Skin epidermis (tissue), 12 donors: Measurements from ENCODE around the gene C20orf204.

Source experiments
- H3K27ac ChIP-seq, 21 experiments: fragments of 200-600 bp; sonication (generic) in 11 of 21; one replicate each; pipeline ENCODE4 v1.5.0; 2020; ENCODE audit warnings: mild to moderate bottlenecking in 3 of 21, inconsistent platforms in 2 of 21, moderate library complexity in 2 of 21
- H3K4me3 ChIP-seq, 7 experiments: fragments of 200-600 bp; sonication (generic) in 2 of 7; one replicate each; pipeline ENCODE4 v1.5.0; 2020; ENCODE audit warnings: inconsistent platforms in 2 of 7, mild to moderate bottlenecking in 2 of 7, moderate library complexity in 1 of 7

Gene C20orf204

DNA sequence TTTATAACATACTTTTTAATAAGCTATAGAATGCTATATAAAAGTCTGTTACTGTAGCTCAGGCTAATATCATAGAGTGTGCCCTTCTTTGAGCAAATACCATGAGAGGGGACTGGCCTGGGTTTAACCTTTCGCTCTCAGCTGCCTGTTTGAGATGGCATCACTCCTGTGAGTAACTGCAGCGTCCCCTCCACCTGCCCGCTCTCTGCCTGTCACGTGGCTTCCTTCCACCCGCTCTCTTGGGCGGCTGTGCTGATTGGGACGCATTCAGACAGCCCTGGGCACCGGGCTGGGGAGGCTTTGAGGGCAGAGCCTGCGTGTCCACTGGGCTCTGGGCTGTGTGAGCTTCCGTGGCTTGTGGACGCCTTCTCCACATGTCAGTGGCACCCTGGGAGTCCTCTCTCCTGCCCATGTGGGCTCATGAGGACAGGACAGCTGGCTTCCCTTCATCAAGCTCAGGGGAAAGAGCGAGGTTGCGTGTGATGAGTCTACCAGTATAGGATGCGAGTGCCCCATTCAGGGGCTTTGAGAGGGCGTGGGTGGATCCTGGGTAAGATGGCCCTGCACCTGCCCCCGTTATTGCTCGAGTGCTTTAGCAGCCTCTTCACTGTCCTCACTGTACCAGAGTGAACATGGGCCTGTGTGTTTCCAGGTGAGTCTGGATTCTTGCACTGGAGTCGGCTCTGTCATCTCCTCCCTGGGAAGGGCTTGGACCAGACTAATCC lies 10.7 kb upstream of the C20orf204 start:
- H3K4me3 ChIP-seq = no peak overlapping the region
- no peak overlapping the region for H3K27ac ChIP-seq

DNA sequence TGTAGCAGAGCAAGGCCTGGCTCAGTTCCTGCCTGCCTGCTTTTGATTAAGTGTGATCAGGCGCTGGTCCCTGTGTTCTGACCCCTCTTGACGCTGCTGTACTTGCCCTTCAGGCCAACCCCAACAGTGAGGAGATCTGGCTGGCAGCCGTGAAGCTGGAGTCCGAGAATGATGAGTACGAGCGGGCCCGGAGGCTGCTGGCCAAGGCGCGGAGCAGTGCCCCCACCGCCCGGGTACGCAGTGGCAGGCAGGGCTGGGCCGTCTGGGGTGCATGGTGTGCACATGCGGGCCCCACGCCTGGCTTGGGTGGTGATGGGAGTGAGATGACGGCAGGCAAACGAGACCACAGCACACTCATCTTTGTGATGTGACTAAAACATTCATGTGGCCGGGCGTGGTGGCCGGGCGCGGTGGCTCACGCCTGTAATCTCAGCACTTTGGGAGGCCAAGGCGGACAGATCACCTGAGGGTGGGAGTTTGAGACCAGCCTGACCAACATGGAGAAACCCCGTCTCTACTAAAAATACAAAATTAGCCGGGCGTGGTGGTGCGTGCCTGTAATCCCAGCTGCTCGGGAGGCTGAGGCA lies 10.1 kb upstream of the C20orf204 start:
- H3K4me3 ChIP-seq = no peak overlapping the region
- no peak overlapping the region for H3K27ac ChIP-seq

- H3K27ac ChIP-seq = no peak overlapping the region
Measured at GRCh38 chr20:64027981-64028685, 7.8 kb upstream of the C20orf204 start.

DNA sequence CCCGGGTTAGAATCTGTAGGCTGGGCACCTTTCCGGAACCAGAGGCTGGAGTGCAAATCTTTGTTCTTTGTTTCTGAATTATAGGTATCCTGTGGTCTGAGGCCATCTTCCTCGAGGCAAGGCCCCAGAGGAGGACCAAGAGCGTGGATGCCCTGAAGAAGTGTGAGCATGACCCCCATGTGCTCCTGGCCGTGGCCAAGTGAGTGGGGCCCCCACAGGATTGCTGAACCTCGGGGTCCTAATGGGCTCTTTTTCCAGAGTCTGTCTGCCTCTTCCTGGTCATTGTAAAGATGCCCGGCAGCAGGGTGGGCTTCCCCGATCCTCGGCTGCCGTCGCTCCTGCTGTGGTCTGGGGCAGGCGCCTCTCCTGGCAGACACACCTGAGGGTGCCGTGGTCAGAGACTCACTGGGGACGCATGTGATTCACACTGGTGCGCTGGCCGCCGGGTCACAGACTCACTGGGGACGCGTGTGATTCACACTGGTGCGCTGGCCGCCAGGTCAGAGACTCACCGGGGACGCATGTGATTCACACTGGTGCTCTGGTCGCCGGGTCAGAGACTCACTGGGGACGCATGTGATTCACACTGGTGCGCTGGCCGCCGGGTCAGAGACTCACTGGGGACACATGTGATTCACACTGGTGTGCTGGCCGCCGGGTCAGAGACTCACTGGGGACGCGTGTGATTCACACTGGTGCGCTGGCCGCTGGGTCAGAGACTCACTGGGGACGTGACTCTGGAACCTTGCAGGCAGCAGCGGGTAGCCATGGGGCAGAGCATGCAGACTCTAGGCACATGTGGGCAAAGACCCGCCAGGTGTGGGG lies 6.5 kb upstream of the C20orf204 start:
- Histone ChIP-seq H3K27ac (no peak overlapping the region), H3K4me3 (no peak overlapping the region)

More at GRCh38 chr20:64027981-64028685, 7.8 kb upstream of the C20orf204 start:
- H3K4me3 ChIP-seq = no peak overlapping the region

GRCh38 chr20:64030371-64031134 lies 5.4 kb upstream of the C20orf204 start:
- H3K27ac ChIP-seq = no peak overlapping the region

GRCh38 chr20:64031822-64032314 lies 4.1 kb upstream of the C20orf204 start:
- Histone ChIP-seq H3K27ac (no peak overlapping the region), H3K4me3 (no peak overlapping the region)

More at GRCh38 chr20:64030371-64031134, 5.4 kb upstream of the C20orf204 start:
- H3K4me3 ChIP-seq = no peak overlapping the region

GRCh38 chr20:64032706-64033624 lies 3.0 kb upstream of the C20orf204 start:
- Histone ChIP-seq H3K4me3 (no peak overlapping the region), H3K27ac (no peak overlapping the region)

DNA sequence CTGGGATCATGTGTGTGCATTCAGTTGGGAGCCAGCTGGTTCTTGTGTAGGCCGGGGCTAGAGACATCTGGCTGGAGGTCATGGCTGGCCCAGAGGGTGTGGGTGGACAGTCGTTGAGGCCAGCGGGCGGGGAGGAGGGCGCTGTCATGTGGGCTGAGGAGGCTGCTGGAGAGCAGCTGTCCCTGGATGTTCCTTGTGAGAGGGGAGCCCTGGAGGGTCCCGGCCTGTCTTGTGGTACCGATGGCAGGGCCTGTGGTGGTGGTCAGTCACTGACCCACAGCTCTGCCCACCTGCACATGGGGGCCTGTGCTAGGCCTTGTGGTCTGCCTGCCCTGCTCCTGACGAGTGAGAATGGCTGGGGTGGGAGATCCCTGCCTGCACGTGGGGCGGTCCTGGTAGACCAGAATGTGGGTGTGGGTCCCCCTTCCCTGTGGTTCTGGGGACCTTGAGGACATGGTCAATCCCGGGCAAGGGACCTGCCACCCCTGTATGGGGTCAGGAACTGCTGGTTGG lies 1.9 kb upstream of the C20orf204 start:
- Histone ChIP-seq H3K4me3 (no peak overlapping the region), H3K27ac (peak overlapping the region in 6 of 21 experiments; percentile 19 to 85 (median 23))

DNA sequence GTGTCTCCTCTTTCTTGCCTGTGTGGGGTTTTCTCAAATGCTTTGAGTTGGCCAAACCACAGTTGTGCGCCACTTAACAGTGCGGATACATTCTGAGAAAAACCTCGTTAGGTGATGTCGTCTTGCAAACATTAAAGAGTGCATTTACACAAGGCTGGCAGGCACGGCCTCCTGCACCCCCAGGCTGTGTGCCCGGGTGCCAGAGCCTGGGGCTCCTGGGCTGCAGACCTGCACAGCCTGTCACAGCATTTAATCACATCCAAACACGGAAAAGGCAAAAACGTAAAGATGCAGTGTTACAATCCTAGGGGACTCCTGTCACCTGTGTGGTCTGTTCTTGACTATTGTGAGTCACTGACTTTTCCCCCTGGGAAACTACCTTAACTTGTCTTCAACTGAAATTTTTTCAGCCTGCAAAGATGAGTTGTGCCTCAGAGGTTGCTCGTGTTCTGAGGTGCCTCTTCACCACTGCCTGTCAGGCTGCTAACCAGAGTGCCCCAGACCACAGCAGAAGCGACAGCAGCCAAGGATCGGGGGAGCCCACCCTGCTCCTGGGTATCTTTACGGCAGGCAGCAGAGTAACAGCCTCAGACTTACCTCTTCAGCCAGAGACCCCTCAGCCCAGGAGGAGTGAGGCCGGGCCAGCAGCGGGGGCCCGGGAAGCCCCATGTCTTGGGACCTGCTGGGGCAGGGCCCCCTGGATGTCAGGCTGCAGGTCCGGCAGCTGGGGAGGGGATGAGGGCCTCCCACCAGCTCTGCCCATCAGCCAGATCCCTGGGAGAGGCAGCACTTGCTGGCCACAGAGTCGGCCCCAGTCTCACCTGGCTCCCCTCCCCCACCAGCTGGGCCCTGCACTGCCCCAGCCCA lies 683 bp upstream of the C20orf204 start:
- H3K27ac ChIP-seq = peak overlapping the region in 7 of 21 experiments; percentile 26 to 85 (median 53)
- no peak overlapping the region for H3K4me3 ChIP-seq

GRCh38 chr20:64036346-64037198 lies 590 bp downstream of the C20orf204 start:
- Histone ChIP-seq H3K27ac (peak overlapping the region in 6 of 21 experiments; percentile 10 to 85 (median 54)), H3K4me3 (no peak overlapping the region)

GRCh38 chr20:64037199-64037497 lies 1.2 kb downstream of the C20orf204 start:
- Histone ChIP-seq H3K27ac (peak overlapping the region in 2 of 21 experiments; percentile 64 to 85), H3K4me3 (no peak overlapping the region)

DNA sequence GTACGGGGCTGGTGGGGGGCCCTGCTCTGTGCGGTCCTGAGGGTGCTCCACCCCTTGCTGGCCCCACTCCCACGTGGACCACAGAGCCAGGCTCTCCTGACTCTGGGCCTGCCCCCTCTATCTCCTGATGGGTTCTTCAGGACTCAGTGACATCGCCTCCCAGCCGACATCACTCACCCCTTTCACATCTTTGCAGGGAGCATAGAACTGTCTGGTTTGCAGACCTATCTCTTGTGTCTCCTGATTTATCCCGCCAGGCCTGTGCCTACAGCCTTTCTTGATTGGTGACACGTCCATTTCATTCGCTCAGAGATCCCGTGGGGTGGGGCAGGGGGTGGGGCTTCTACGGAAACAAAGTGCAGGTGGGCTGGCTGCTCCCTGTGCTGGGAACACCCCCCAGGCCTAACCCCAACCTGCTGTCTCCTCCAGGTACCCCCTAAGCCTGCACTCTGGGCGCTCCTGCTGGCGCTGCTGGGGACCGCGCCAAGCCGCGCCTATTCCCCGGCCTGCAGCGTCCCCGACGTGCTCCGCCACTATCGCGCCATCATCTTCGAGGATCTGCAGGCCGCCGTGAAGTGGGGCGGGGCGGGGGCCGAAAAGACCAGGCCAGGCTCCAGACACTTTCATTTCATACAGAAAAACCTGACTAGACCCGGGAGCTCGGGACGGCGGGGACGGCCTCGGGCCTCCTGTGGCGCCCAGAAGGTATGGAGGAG lies 1.7 kb downstream of the C20orf204 start:
- H3K4me3 ChIP-seq = peak overlapping the region; percentile 37 to 57 (median 48)
- H3K27ac ChIP-seq = peak overlapping the region in 12 of 21 experiments; percentile 35 to 91 (median 77)

DNA sequence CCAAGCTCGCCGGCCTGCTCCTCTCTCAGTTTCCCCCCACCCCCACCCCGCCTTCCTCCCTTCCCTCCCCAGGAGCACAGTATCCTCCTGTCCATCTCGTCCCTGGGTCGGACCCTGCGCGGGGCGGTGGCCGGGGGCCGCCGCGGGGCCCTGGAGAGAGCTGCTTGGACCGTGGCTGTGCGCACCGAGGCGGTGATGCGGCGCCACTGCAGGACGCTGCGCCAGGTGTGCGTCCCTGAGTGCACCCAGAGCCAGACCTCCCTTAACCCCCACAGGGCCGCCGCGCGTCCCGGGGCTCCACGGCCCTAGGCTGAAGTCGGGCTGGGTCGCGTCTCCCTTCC lies 2.2 kb downstream of the C20orf204 start:
- peak overlapping the region in 13 of 21 experiments; percentile 35 to 91 (median 76) for H3K27ac ChIP-seq
- H3K4me3 ChIP-seq = peak overlapping the region; percentile 37 to 57 (median 48)

GRCh38 chr20:64038565-64039292 lies 2.7 kb downstream of the C20orf204 start:
- peak overlapping the region; percentile 37 to 57 (median 48) for H3K4me3 ChIP-seq
- peak overlapping the region in 18 of 21 experiments; percentile 11 to 91 (median 73) for H3K27ac ChIP-seq
